ENCODE results near the gene CRYBB2.
"Not testable (repeated sequence)": the region's sequence is repeated elsewhere in the genome, so short reads cannot be mapped to it uniquely, and the experiment has no call there.

The CRYBB2 gene

GRCh38 chr22:25219211-25219689 lies at the start of gene CRYBB2:
CRYBB2 (plus strand) TSS chr22:25219639; CDS start chr22:25221430, 1,791 bp downstream.
- no peak for DNase-seq (ENCODE audit: low read depth in 2 of 2)

- DNase-seq (ENCODE audit: low read depth in 2 of 2): no peak
Measured at GRCh38 chr22:25170426-25170980, 48.9 kb upstream of the CRYBB2 start.

- peak; percentile 3 to 14 for DNase-seq (ENCODE audit: low read depth in 2 of 2)
Measured at GRCh38 chr22:25172153-25172552, 47.3 kb upstream of the CRYBB2 start.

- no peak for DNase-seq (ENCODE audit: low read depth in 2 of 2)
Measured at GRCh38 chr22:25174156-25174887, 45.1 kb upstream of the CRYBB2 start.

- DNase-seq (ENCODE audit: low read depth in 2 of 2): no peak
Measured at GRCh38 chr22:25174888-25175411, 44.5 kb upstream of the CRYBB2 start.

GRCh38 chr22:25176175-25176574 lies 43.3 kb upstream of the CRYBB2 start:
- DNase-seq (ENCODE audit: low read depth in 2 of 2): no peak

- no peak for DNase-seq (ENCODE audit: low read depth in 2 of 2)
Measured at GRCh38 chr22:25176799-25177198, 42.6 kb upstream of the CRYBB2 start.

- DNase-seq (ENCODE audit: low read depth in 2 of 2): no peak
Measured at GRCh38 chr22:25177226-25177625, 42.2 kb upstream of the CRYBB2 start.

GRCh38 chr22:25177895-25178294 lies 41.5 kb upstream of the CRYBB2 start:
- no peak for DNase-seq (ENCODE audit: low read depth in 2 of 2)

GRCh38 chr22:25178348-25178747 lies 41.1 kb upstream of the CRYBB2 start:
- DNase-seq (ENCODE audit: low read depth in 2 of 2): not testable (repeated sequence)

- DNase-seq (ENCODE audit: low read depth in 2 of 2): not testable (repeated sequence)
Measured at GRCh38 chr22:25178869-25179631, 40.4 kb upstream of the CRYBB2 start.

GRCh38 chr22:25182131-25183110 lies 37.0 kb upstream of the CRYBB2 start:
- DNase-seq (ENCODE audit: low read depth in 2 of 2): no peak

GRCh38 chr22:25183949-25184619 lies 35.4 kb upstream of the CRYBB2 start:
- DNase-seq (ENCODE audit: low read depth in 2 of 2): no peak

GRCh38 chr22:25186140-25186539 lies 33.3 kb upstream of the CRYBB2 start:
- DNase-seq (ENCODE audit: low read depth in 2 of 2): no peak

- DNase-seq (ENCODE audit: low read depth in 2 of 2): no peak
Measured at GRCh38 chr22:25187469-25187868, 32.0 kb upstream of the CRYBB2 start.

- no peak for DNase-seq (ENCODE audit: low read depth in 2 of 2)
Measured at GRCh38 chr22:25192406-25192805, 27.0 kb upstream of the CRYBB2 start.

- no peak for DNase-seq (ENCODE audit: low read depth in 2 of 2)
Measured at GRCh38 chr22:25193130-25193529, 26.3 kb upstream of the CRYBB2 start.

GRCh38 chr22:25193548-25193947 lies 25.9 kb upstream of the CRYBB2 start:
- DNase-seq (ENCODE audit: low read depth in 2 of 2): no peak

GRCh38 chr22:25196326-25196725 lies 23.1 kb upstream of the CRYBB2 start:
- no peak for DNase-seq (ENCODE audit: low read depth in 2 of 2)

- no peak for DNase-seq (ENCODE audit: low read depth in 2 of 2)
Measured at GRCh38 chr22:25197340-25197739, 22.1 kb upstream of the CRYBB2 start.

All from stimulated activated CD4-positive, alpha-beta T cell treated with anti-CD3 and anti-CD28 coated beads, Interleukin-4, amount 100 ng/mL, for 48 hours (primary cell).